HT-29 (cell line): ENCODE measurements around the gene LCP1. TPM values are rescaled to one million over a fixed set of nuclear protein-coding genes. Genes with fewer than 3 reads are reported as not detected.

ENCODE experiments used
- DNase-seq: peaks from one replicate; pipeline ENCODE4 v3.0.0-alpha.2; 2015; ENCODE audit warnings: low spot score
- total RNA-seq: library from RNA; depleted of rRNA; stranded (reverse); fragments of >200 nt; shearing (Covaris generic); gene quantifications from 2 replicates; pipeline ENCODE4 v1.2.3, GENCODE V29; 2014

The LCP1 gene
- total RNA-seq, 1 experiment from 2014 or later: not detected

DNA sequence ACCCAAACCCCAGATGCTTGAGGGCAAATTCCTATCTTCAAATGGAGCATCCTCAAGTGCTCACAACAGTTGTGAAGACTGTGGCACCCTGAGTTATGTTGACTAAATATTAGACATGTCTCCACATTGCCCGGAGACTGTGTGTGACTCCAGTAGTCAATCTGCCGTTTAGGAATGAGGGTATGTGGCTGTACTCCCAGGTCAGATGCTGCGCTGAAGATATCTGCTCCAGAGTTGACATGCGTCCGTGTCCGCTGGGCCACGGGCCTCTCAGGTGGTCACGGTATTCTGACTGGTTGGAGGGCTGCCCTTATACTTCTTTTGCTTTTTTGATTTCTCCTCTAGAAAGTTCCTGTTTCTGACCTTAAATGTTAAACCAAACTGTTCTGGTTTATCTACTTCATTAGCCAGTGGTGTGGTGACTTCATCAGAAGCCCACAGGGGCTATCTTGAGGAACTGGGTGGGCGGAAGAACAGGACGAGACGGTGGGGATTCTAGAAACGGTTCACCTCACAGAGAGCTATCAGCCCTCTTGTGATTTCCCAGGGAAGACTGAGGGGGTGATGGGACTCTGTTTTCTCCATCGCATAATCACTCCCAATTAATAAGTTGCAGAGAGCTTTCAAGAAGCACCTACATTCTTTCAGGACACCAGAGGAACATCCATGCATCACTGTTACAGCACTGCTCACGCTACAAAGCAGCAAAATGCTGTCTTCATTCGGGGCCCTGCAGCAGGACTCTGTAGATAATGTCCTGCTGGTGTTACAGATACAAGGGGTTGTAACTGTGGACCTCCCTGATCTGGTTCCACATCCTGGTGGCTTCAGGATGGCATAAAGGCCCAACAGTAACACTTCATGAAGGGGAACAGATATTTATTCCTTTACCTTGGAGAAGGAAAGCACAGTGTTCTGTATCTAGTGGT, 1.3 kb upstream of the LCP1 start:
- DNase-seq: no peak

DNA sequence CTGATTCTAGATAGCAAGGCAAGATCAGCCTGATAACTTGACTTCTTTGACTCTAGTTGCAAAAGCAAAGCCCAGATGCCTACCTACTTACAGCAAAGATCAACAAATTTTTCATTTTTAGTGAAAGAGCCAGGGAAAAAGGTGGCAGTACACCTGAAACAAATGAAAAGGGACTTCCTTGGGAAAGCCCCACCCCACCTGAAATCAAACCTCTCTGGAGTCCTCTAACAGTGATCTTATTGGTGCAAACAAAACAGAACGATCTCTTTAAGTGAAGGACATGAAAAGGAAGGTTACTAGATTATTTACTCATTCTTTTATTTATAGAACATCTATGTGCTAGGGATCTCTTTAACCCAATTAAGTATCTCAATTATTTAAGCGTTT, 507 bp upstream of the LCP1 start:
- DNase-seq: no peak

- DNase-seq: no peak
Measured at GRCh38 chr13:46181377-46181839, 569 bp downstream of the LCP1 start.

GRCh38 chr13:46179969-46180763, 1.8 kb downstream of the LCP1 start:
- DNase-seq: no peak

- no peak for DNase-seq
Measured at GRCh38 chr13:46179491-46179908, 2.5 kb downstream of the LCP1 start.

GRCh38 chr13:46178821-46179220, 3.2 kb downstream of the LCP1 start:
- DNase-seq: no peak

- DNase-seq: no peak
Measured at GRCh38 chr13:46178143-46178542, 3.8 kb downstream of the LCP1 start.

GRCh38 chr13:46176756-46177155, 5.2 kb downstream of the LCP1 start:
- DNase-seq: no peak

GRCh38 chr13:46173656-46174055, 8.3 kb downstream of the LCP1 start:
- no peak for DNase-seq

DNA sequence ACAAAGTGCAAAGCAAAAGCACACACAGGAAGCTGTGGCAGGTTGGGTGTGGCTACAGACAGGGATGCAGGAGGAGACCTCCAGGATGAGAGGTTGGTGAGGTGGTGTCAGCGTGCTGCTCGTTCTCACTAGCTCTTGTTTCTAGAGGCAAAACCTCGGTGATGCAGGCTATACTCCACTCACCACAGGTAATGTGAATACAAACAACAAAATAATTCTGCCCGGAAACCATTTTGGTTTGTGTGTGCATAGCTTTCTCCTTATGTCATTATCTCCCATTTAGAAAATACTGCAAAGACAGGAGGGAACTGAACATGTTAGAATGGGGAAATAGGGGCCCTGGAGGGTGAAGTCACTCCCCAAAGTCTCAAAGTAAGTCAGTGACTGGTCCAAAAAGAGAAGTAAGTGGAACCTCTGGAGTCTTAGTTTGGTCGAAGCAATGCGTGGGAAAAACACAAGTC, 9.4 kb downstream of the LCP1 start:
- DNase-seq: no peak

- no peak for DNase-seq
Measured at GRCh38 chr13:46171739-46172138, 10.2 kb downstream of the LCP1 start.

DNA sequence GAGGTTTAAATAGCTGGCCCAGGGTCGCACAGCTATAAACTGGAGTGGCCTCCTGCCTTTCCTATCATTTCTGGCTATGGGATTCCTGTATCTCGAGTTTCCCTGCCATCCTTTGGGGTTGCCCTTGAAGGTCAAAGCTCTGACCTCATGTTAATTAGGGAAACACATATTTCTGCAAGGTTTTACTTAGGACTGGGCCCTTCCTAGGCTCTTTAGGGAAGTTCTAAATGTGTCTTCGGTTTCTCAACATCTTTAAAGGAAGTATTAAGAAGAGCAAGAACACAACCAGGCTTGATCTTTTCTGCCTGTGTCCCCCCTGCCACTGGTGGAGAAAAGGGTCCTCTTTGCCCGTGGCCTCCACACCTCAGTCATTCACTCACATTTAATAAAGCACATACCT, 10.8 kb downstream of the LCP1 start:
- DNase-seq: no peak

DNA sequence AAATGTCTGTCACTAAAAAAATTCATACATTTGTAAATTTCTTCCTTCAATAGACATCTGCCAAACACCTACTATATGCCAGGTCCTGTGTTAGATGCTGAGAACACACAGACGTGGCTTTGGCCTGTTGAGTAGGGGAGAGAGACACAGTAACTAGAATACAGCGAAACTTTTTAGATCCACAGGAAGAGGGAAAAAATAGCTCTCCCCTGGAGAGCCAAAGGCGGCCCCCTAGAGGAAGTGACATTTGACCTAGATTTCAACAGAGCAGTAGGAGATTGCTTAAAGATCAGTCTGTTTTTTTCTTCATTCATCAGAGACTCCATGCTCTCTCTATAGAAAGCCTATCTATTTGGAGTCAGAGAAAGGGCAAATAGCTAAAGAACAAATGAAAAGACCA, 11.3 kb downstream of the LCP1 start:
- DNase-seq: no peak

GRCh38 chr13:46170268-46170667, 11.7 kb downstream of the LCP1 start:
- DNase-seq: no peak

DNA sequence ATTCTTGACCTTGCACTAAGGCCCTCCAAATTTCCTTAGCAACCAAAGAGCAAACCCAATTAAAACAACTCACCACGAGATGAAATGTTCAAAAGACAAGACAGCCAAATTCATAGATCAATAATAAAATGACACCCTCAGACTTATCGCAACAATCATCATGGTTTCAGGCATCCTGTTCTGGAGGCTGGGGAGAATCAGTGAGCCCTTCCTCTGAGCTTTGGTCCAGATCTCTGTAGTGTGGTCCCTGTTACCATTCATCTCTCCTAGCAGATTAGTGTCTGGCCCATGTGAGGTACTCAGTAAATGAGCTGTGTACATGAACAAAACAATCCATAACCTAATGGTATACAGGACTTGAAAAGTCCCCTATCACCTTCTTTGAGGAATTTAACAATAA, 12.2 kb downstream of the LCP1 start:
- no peak for DNase-seq

- no peak for DNase-seq
Measured at GRCh38 chr13:46168783-46169182, 13.2 kb downstream of the LCP1 start.

- DNase-seq: no peak
Measured at GRCh38 chr13:46168341-46168740, 13.6 kb downstream of the LCP1 start.

DNA sequence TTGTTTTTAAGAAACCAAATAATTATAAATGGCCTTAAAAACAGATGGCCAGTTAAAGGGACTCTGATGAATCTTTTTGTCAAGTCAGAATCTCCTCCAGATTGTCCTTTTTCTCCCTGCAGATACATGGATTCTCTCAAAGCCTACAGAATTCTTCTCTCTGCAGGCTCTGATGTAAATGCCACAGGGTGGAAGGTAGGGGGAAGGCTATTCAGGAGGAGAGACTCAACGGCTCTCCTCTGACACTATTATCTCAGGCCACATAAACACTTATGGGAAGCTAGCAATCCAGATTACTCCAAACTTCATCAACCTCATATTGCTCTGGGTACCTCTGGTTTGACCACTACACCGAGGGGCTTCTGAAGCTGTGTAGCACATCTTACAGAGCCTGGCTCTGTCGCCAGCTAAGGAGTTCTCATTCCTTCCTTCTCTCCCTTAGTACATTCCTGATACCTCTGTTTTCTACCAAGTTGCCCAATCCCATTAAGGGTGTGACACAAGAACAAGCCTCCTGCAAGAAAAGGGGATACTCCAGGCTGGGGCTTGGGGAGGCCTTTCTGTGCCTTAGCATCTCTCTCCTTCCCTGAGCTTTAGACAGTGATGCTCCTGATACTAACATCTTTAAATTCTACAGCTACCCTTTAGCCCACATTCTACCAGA, 14.9 kb downstream of the LCP1 start:
- no peak for DNase-seq

- DNase-seq: no peak
Measured at GRCh38 chr13:46166224-46166584, 15.8 kb downstream of the LCP1 start.

DNA sequence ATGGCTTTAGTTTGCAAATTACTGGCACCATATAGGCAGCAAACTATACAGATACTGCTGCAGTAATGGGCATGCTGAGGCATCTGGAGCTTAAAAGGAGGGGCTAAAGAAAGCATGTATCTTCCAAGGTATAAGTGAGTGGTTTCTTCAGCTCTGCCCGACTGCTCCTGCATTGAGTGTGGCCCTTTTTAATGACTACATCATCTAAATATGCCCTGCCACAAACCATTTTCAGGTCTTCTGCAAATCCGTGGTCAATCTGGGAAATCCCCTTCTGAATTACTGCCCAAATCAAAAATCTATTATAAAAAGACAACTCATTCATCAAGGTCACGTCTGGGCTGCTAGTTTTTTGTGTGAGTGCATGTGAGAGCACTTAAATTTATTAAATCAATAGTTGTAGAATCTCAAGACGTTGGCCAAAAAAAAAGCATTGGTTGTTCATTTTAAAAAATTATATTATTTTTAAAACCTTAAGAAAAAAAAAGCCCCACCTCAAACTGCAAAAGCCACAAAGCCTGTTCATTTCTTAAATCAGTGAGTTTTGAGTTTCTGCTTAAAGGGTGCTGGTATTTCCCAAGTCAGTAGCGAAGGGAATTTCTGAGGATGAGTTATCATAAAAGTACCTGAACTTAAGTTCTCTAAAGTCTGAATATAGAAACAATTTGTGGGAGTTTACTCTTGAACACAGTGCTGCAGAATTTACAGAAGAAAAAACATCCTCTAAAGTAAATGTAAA, 16.3 kb downstream of the LCP1 start:
- no peak for DNase-seq

- no peak for DNase-seq
Measured at GRCh38 chr13:46164661-46165060, 17.3 kb downstream of the LCP1 start.
